Non-pigmented ciliary epithelial cell (primary cell): ENCODE measurements around the gene AUTS2.
A peak's percentile ranks its signal among the peaks of the same experiment; 100 is the strongest.

Experiments
- DNase-seq: peaks from one replicate; pipeline ENCODE4 v3.0.0-alpha.2; 2010; ENCODE audit warnings: low read depth

The AUTS2 gene

DNA sequence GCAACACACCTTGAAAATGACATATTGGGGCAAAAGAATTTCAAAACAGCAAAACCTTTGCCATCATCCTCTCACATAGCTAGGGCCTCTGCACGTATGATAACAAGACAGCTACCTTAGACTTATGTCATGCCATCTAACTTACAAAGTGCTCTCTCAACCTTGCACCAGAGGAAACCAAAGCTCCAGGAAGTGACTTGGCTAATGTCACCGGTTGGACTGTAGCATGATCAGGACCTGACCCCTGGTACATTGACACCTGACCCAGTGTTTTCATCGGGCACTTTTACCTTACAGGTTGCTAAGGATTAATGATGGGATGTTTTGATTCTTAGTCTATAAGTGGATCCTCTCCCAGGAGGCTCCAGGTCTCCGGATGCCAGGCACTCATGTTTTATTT is 1003.8 kb downstream of the AUTS2 start:
- DNase-seq: no peak

DNA sequence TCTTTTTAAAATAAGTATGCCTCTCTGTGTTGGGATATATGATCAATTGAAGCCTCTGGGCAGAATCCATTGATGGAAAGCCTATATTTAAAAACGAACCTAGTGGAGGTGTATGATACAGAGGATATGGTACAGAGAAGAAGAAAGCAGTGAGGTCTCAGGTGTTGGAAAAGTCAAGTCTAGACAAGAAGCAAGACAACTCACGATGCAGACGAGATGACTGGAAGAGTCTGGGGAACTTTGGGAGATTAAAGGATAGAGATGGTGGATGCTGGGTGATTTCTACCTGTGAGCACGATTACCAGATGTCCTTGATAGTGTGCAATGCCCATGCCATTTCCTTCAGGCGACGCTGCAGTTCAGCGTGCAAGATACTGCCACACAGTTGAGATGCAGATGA is 1009.0 kb downstream of the AUTS2 start:
- DNase-seq: no peak

DNA sequence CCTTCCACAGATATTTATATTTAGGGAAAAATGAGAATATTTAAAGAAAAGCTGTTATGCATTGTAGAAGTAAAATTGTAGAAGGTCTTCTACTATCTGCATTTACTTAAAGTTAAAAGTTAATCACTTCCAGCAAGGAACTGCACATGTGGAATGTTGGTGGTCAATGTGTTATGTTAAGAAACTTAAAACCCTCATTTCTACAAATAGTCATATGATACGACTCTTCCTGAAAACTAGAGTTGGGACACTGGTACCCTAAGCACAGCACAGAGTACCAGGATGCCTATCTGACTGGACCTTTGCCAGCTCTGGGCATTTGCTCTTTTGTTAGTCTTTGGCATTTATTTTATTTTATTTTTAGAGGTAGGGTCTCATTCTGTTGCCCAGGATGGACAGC is 1009.5 kb downstream of the AUTS2 start:
- DNase-seq: no peak

DNA sequence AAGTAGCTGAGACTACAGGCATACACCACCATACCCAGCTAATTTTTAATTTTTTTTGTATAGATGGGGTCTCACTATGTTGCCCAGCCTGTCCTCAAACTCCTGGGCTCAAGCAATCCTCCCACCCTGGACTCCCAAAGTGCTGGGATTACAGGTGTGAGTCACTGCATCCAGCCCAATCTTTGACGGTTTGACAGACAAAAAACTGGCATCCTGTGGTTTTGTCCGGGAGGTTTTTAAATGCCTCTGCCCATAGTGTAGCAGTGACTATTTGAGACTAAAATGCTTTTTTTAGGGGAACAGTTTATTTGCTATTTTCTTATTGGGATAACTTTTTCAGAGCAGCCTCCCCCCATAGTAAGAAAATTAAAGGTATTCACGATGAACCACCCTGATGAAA is 1010.0 kb downstream of the AUTS2 start:
- no peak for DNase-seq

DNA sequence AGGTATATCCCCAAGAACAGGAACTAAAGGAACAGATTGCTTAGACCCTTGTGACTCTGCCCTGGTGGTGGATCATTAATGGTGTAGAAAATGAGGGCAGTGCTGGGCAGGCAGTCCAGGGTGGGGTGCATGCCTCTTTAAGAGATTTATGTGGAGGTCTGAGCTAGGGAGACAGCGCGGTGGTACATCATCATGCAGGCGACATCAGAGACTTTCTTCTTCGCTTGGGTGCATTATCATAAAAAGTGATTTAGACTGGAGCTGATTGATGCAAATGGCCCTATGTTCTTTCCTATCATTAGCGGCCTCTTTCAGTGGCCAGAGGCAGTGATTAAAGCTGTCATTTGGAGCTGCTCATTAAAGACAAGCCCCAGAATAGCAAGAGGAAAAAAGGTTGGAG is 1014.5 kb downstream of the AUTS2 start:
- no peak for DNase-seq

DNA sequence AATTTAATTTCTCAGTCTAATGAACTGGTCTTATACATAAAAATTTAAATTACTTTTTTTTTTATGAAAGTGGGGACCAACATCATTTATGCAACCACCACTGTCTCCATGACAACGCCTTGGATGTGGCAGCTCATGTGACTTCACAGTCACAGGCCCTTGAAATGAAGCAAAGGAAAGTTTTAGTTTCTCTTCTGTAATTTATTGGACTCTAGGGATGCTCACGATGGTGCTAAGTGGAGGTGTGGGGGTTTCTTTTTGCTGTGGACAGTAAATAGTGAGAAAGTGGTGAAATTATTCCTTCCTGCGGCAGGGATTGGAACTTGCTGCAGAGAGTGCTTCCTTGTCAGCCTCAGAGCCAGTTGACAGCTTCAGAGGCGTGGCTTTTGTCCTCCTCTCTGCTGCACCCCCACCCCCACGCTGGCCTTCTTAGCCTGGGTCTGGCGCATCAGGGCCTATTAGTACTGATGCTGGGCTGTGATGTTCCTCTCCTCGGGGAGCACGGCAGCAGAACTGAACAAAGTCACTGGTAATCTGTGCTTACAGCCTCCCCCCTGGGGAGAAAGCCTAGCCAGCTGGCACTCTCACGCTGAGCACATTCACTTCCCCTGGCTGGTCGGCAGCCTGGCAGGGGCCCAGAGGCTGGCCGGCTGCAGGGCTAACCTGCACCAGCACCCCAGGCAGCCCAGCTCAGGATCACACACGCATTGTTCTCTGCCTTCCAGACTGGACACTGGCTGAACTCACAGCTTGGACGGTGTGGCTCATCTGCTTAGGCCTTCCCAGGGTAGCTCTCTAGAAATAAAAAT is 1016.2 kb downstream of the AUTS2 start:
- peak; percentile 14 for DNase-seq

DNA sequence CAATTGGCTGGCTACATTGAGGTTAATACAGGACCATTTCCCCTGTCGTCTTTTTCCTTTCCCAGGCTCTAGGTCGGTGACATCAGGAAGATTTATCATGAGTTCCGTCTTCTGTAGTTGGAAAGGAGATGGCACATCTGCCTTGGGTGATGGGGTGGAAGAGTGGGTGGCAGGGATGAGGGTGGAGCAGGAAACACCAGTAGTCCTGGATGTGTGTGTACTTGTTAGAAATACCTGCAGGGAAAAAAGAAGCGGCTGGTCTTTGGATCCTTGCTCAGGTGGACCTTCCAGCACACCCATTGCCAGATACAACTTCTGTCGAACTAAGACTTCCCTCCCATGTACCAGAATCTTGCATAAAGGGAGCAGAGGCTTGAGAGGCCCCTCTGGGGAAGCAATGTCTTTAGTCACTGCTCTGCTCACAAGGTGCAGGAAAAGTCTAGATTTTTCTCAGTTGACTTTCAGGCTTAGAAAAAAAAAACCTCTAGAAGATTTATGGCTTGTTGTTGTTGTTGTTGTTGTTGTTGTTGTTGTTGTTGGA is 1016.9 kb downstream of the AUTS2 start:
- DNase-seq: no peak

DNA sequence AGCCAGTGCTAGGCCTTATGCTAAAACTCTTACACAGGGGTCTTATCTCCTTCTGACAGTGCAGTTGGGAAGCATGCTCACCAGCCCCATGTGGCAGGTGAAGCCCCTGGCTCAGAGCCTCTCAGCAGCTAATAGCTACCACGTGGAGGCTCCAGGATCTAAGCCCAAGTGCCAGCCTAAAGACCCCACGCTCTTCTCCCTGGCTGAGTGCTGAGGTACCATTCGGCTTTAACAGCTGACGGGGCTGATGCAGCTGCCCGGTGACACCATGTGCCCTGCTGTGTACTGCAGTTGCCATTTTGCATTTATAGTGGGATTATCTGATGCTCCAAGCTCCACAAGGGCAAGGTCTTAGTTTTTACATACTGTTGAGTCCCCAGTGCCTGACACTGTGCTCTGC is 1017.9 kb downstream of the AUTS2 start:
- no peak for DNase-seq

DNA sequence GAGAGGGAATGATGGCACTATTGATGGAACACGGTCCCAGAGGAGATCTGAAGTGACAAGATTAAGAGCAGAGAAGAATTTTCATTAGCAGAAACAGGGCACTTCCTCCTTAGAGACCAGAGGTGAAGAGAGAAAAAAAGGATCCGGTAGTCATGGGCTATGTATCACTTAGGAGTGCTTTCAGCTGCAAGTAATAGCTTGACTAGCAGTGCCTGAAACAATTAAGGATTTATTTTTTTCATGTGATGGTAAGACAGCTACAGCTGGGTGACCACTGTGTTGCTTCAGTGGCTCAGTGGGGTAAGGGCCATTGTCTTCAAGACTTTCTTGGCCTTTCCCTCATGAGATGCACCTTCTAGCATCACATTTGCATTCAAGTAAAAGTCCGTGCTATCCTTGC is 1018.5 kb downstream of the AUTS2 start:
- no peak for DNase-seq

DNA sequence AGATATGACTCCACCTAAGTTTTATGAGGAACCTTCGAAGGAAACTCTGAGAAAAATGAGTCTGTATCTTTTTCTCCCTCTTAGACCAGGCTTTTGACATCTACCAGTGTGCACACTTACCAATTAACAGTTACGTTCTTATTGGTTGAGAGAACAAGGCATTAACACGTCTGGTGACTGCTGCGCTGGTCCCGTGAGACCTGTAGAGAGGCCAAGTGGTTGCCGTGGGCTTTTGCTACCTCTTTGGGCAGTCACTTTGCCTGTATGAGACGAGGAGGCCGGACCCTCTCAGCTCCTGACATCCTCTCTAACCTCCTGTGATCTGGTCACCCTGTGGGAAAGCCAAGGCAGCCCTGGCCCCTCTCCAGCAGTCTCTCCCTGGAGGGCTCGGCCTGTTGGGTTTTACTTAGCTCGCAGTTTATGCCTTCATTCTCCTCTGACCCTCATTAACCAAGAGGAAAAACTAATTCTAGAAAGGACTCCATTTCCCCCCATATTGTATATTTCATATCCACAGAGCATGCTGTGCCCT is 1019.8 kb downstream of the AUTS2 start:
- DNase-seq: no peak

DNA sequence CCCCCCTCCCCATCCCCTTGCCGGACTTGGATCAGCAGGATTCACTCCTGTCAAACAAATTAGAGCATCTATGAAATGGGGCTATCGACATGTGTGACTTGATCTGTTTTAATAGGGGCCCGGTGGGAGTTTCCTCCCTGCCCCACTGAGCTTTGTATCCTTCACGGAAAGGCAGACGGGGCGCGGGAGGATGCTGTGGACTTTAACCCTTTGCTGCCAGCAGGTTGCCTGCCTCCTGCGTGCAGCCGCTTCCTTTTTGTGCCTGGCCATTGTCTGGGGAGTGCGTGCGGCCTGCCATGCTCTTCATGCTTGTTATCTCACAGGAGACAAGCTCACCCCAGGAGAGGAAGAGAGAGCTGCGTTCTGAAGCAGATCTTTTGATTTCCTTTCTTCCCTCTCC is 1020.9 kb downstream of the AUTS2 start:
- no peak for DNase-seq

DNA sequence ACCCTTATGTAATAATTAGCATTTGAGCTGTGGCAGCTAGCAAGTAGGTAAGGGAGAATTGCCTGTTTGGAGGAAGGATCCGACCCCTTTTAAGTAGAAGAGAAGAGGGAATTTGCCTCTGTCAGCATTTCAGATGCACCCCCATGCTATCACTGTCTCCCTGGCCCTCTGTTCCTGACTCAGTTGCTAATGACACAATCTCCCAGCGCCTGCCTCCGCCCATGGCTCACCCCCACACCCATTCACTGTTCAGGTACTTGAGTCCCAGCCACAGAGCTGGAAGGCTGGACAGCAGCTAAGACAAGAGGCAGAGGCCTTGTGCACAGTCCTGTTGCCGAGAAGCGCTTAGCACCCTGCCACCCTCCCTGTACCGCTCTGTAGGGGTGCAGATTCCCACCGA is 1021.4 kb downstream of the AUTS2 start:
- no peak for DNase-seq

DNA sequence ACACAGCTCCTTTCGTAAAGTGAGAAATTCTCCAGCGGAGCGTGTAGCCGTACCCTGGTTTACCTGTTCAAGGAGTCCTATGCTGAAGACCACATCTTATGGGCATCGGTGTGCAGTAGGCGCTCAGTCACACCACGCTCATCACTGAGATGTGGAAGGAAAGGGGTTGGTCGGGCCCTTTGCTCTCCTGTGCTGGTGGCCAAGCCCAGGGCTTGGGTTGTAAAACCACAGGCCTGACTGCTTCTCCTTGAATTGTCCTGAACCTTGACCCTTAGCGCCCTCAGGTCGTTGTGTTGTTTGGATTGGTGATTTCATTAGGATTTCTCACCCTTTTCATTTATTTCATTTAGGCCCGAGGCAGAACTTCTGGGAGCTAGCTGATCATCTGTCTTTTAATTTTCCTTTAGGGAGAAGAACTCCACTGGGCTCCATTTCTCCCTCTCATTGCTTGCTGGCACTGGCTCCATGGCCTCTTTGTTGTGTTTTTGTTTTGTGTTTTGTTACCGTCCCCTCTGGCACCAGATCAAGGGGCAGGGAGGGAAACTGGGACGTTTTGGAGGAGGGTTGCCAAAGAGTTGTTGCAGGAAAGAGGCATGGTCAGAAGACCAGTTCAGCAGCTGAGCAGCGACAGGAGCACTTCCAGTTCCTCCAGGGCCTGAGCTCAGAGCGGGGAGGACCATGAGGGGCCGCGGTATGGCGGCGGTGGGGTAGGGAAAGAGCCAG is 1022.2 kb downstream of the AUTS2 start:
- DNase-seq: no peak

DNA sequence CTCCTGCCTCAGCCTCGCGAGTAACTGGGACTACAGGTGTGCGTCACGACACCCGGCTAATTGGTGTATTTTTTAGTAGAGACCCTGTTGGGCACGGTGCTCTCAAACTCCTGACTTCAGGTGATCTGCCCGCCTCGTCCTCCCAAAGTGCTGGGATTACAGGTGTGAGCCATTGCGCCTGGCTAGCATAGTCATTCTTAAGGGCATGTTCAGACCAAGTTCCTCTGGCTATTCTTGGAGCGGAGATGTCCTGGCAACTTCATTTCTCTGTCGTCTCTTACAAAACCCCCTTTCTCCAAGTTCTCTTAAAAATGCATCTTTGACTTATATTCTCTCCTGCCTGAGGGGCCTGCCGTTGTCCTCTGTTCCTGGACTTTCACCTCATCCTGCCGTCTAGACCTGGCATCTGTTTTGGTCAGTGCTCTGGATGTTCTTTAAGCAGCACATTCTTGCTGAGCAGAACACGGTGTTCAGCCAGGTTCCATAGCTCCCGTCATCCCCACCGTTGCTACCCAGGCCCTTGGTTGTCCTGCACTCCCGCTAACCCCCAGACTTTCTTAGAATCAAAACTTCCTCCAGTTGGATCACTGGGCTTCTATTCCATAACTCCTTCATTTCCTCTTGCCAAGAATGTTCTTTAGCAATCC is 1023.8 kb downstream of the AUTS2 start:
- DNase-seq: no peak

DNA sequence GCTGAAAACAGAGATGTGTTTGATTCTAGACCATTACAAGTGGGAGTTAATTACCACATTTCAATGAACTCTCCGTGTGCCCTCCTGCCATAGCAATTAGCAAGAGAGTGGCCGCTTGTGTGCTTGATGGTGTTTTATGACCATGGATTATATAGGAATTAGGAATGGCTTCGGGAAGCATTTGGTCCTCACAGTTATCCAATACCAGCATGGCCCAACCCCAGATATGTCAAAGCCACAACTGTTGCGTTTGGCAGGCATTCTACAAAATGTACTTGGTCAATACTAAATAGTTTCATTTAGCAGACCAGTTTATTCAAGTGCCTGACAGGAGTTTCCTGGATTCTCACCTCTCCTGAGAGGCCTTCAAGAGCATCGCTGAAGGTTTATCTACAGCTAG is 1024.7 kb downstream of the AUTS2 start:
- no peak for DNase-seq

DNA sequence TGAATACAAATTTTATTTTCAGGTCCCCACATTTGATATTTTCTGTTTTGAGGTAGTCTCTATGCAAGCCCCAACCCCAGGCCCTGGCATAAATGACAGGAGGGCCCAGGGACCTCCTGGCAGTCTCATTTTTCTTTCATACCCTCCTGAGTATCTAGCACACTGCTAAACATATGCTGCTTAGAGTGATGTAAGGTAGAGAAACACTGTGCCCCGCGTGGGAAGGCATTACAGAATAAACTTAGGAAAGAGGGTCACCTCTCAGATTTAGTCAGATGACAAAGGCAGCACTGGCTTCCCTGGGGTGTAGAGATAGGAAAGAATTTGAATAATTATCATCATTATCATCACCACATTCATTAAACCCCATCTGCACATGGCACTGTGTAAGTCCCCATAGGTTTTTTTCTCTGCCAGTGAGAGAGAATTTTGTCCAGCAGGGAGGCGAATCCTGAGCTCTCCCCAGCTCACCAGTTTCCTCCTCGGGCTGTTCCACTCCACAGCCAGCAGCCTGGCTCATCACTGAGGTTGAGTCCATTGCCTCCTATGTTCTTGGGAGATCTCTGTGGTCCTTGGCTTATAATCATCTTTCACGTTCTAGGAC is 1026.3 kb downstream of the AUTS2 start:
- DNase-seq: no peak

DNA sequence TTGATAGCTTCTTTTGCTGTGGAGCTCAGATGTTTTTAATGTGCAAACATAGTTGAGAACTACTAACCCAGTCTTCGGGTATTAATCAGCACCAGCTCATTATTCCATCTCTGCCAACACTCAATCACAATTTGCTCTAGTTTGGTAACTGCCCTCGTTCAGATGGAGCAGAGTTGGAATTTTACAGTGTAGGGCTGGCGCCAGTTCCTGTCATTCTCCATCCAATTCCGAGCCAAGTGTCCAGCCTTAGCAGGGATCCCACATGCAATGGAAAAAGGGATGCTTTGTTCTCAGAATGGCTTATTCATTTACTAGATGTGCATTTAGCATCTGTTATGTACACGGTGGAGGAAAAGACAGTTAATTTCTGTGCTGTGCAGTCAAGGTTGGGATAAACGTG is 1029.2 kb downstream of the AUTS2 start:
- no peak for DNase-seq

DNA sequence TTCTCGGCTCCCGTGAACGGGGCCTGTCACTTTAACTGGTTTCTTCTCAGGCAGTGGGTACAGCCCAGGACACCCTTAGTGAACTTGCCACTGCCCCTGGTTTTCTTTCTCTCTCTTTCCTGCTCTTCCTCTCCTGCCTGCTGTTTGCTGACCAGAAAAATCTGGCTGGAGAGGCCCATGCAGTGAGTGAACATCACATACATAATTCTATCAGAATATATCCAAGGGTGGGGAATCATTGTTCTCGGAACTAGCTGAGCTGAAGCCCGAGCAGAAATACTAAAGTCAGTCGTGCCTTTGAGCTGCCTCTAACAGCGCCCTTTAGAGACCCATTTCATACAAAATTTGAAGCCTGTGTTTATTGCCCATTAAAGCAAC is 1032.2 kb downstream of the AUTS2 start:
- no peak for DNase-seq

DNA sequence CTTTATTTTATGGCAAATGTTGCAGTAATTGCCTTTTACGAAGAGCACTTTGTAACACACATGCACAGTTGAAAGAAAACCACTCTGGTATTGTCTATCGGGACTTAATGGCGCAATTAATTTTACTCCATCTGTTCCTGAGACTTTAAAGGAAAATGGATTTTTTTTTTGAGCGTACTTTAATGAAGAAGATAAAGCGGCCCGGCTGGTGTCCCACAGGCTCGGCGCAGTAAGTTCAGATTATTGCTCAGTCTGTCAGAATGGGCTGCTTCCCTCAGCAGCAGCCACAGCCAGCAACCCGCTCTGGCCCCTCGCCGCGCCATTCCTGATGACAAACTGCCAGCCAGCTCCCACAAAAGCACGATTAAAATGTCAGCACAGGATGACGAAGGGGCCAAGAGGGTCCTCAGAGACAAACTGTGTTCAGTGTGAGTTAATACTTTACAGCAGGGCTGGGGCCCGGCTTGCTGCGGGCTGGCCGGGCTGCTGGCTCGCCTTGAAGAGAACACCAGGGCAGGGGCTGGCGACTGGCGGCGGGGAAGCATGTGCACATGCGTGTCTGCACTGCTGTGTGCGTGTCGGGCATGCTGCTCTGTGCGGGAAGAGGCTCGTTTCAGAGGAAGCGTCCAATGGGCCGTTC is 1032.7 kb downstream of the AUTS2 start:
- no peak for DNase-seq

DNA sequence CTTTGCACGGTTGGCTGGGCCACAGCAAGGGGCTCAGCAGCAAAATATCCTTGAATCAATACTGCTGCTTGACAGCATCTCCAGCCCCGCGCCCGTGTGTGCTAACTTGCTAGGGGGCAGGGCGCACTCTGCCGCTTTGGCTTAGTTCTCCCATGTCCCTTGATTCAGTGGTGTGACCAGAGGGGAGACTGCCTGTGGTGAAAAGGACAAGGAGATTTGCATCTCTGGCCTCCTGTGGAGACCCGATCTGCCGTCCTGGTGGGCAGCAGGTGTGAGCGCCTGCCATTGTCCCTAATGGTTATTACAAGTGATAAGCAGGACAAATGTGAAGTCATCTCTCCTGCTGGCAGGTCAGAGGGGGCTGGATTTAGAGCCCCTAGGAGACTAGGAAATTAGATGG is 1033.4 kb downstream of the AUTS2 start:
- DNase-seq: no peak

DNA sequence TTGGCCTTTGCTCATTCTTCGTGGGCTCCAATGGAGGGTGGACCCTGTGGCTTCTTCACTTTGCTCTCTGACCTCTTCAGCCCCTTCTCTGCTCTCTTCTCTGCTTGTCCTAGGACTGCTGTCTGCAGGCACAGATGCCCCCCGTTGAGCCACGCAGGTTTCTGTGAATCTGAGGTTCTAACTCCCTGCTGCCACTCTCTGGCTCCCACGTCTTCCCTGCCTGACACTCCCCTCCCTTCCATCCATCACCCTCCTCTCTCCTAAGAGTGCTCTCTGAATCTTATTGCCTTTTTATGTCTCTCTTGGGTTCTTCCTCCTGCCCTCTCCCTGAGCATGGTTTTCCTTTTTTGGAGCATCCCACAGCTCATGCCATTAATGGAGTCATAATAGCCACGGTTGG is 1034.1 kb downstream of the AUTS2 start:
- DNase-seq: no peak

DNA sequence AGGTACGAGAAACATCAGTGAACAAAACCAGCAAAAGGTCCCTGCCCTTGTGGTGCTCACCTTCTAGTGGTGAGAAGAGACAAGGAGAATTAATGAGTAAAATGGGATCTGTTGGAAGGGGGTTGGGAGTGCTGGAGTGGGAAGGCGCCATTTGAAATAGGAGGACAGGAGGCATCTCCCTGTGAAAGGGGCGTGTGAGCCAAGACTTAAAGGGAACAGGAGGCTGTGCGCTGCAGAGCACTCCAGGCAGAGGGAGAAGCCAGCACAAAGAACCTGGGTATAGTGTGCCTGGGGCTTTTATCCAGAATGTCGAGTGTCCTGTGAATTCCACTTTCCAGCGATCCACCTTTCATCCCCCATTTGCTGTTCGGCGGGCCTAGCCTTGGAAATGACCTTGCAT is 1035.8 kb downstream of the AUTS2 start:
- no peak for DNase-seq
